T-helper 2 cell treated with Interferon-gamma antibody and Interleukin-4, amounts not matched to agents 100 ng/mL and 5 ng/mL, for 36 hours (primary cell): ENCODE data around the gene ZNF511. TPM values are rescaled to one million over a fixed set of nuclear protein-coding genes. Genes with fewer than 3 reads are reported as not detected.

Experiments used
- intact Hi-C: fragments of 100-400 bp; cut with micrococcal nuclease; formaldehyde crosslinking; loops from one replicate; pipeline ENCODE4 v1.15.1; 2023
- total RNA-seq: library from RNA; stranded (reverse); gene quantifications from 2 replicates; pipeline ENCODE4 v1.2.3, GENCODE V29; 2022

ZNF511 gene
- total RNA-seq, 1 donor from 2014 or later = 71.1 TPM

- intact Hi-C loops = no loop called here
Observed at GRCh38 chr10:133287832-133288500, 20.7 kb upstream of the ZNF511 start.

GRCh38 chr10:133289761-133290160 is 19.0 kb upstream of the ZNF511 start:
- intact Hi-C loops = no loop called here

GRCh38 chr10:133292919-133293809 is 15.6 kb upstream of the ZNF511 start:
- intact Hi-C loops = no loop called here

GRCh38 chr10:133293810-133294119 is 14.9 kb upstream of the ZNF511 start:
- intact Hi-C loops = no loop called here

- intact Hi-C loops = no loop called here
Observed at GRCh38 chr10:133294189-133294588, 14.5 kb upstream of the ZNF511 start.

- intact Hi-C loops = no loop called here
Observed at GRCh38 chr10:133295426-133296320, 13.0 kb upstream of the ZNF511 start.

- intact Hi-C loops = no loop called here
Observed at GRCh38 chr10:133297504-133297903, 11.2 kb upstream of the ZNF511 start.

- intact Hi-C loops = no loop called here
Observed at GRCh38 chr10:133298466-133298865, 10.2 kb upstream of the ZNF511 start.

GRCh38 chr10:133299224-133299623 is 9.5 kb upstream of the ZNF511 start:
- intact Hi-C loops = no loop called here

GRCh38 chr10:133299738-133300137 is 9.0 kb upstream of the ZNF511 start:
- intact Hi-C loops = no loop called here

GRCh38 chr10:133302230-133302629 is 6.5 kb upstream of the ZNF511 start:
- intact Hi-C loops = no loop called here

- intact Hi-C loops = no loop called here
Observed at GRCh38 chr10:133303206-133303605, 5.5 kb upstream of the ZNF511 start.

- intact Hi-C loops = loop anchor here (5.0 kb wide), 1 partner anchor 1144 kb away; no protein-coding TSS in a partner anchor
Observed at GRCh38 chr10:133306097-133306476, 2.6 kb upstream of the ZNF511 start.

- intact Hi-C loops = loop anchor here (5.0 kb wide), 1 partner anchor 1145 kb away; no protein-coding TSS in a partner anchor
Observed at GRCh38 chr10:133306941-133307379, 1.8 kb upstream of the ZNF511 start.

- intact Hi-C loops = loop anchor here (1.0 to 5.0 kb wide), 4 partner anchors 21 to 1146 kb away; no protein-coding TSS in a partner anchor
Observed at GRCh38 chr10:133307776-133308420, 816 bp upstream of the ZNF511 start.

- intact Hi-C loops = loop anchor here (1.0 to 5.0 kb wide), 7 partner anchors 9 to 1147 kb away; partner anchors contain the start of genes ECHS1 and FUOM
Observed at GRCh38 chr10:133309100-133309719, 496 bp downstream of the ZNF511 start.

- intact Hi-C loops = loop anchor here (1.0 to 5.0 kb wide), 7 partner anchors 8 to 1148 kb away; partner anchors contain the start of genes ECHS1 and FUOM
Observed at GRCh38 chr10:133309720-133310398, 1.1 kb downstream of the ZNF511 start.

GRCh38 chr10:133310399-133310755 is 1.7 kb downstream of the ZNF511 start:
- intact Hi-C loops = no loop called here

GRCh38 chr10:133310789-133311188 is 2.1 kb downstream of the ZNF511 start:
- intact Hi-C loops = no loop called here

- intact Hi-C loops = no loop called here
Observed at GRCh38 chr10:133311570-133311969, 2.9 kb downstream of the ZNF511 start.
